Measurements from ENCODE around the gene PPP2R3A. TPM values are rescaled to one million over a fixed set of nuclear protein-coding genes. Genes with fewer than 3 reads are reported as not detected.

PPP2R3A gene
- total and polyA plus RNA-seq, 9 donors: 4.6 to 17.7 (median 12.2) TPM

- Histone ChIP-seq H3K27me3 (no peaks in the 10 kb centered on the region), H3K27ac (no peak overlapping the region), H3K4me1 (ENCODE audit: insufficient read depth) (no peaks in the 10 kb centered on the region), H3K4me3 (no peak overlapping the region), H3K9me3 (no peaks in the 10 kb centered on the region), H3K36me3 (no peaks in the 10 kb centered on the region)
- no peak for DNase-seq
- TF ChIP-seq POLR2A (IDR thresholded peaks at IDR 0.05) (no peak), CTCF (IDR thresholded peaks at IDR 0.05) (no peak), EP300 (IDR thresholded peaks at IDR 0.05) (no peak)
- intact Hi-C loops (cut with DNase I): no loop called here
These were observed 9.5 kb downstream of the PPP2R3A start for GRCh38 chr3:135975053-135975452.

GRCh38 chr3:135975536-135975935 is 10.0 kb downstream of the PPP2R3A start:
- Histone ChIP-seq H3K27ac (no peak overlapping the region), H3K27me3 (no peaks in the 10 kb centered on the region), H3K4me3 (no peak overlapping the region), H3K4me1 (ENCODE audit: insufficient read depth) (no peaks in the 10 kb centered on the region), H3K36me3 (no peaks in the 10 kb centered on the region), H3K9me3 (no peaks in the 10 kb centered on the region)
- 44 to 93% (median 72%) methylated on average over 2 of the region's 2 CpGs for WGBS, 3 donors
- TF ChIP-seq POLR2A (IDR thresholded peaks at IDR 0.05) (no peak), CTCF (IDR thresholded peaks at IDR 0.05) (no peak), EP300 (IDR thresholded peaks at IDR 0.05) (no peak)
- intact Hi-C loops (cut with DNase I): no loop called here
- no peak for DNase-seq

- H3K4me3 ChIP-seq: no peak overlapping the region
- intact Hi-C loops (cut with DNase I): no loop called here
- TF ChIP-seq POLR2A (IDR thresholded peaks at IDR 0.05) (no peak), EP300 (IDR thresholded peaks at IDR 0.05) (no peak)
- no peaks in the 10 kb centered on the region for H3K9me3 ChIP-seq
- WGBS, 3 donors: 83 to 93% (median 87%) methylated on average over 2 of the region's 2 CpGs
- DNase-seq: no peak
- no peaks in the 10 kb centered on the region for H3K36me3 ChIP-seq
- no peaks in the 10 kb centered on the region for H3K27me3 ChIP-seq
- peaks cover 2% of the 10 kb centered on the region for H3K4me1 ChIP-seq (ENCODE audit: insufficient read depth)
- H3K27ac ChIP-seq: no peak overlapping the region
These were observed 14.8 kb downstream of the PPP2R3A start for GRCh38 chr3:135980343-135980742.

- H3K4me1 ChIP-seq (ENCODE audit: insufficient read depth): peaks cover 2% of the 10 kb centered on the region
- no peak overlapping the region for H3K4me3 ChIP-seq
- H3K9me3 ChIP-seq: no peaks in the 10 kb centered on the region
- H3K36me3 ChIP-seq: no peaks in the 10 kb centered on the region
- TF ChIP-seq EP300 (IDR thresholded peaks at IDR 0.05): no peak
- 79 to 90% (median 88%) methylated on average over 4 of the region's 4 CpGs for WGBS, 3 donors
- intact Hi-C loops (cut with DNase I): no loop called here
- no peaks in the 10 kb centered on the region for H3K27me3 ChIP-seq
- H3K27ac ChIP-seq: no peak overlapping the region
- no peak for DNase-seq
These were observed 16.3 kb downstream of the PPP2R3A start for GRCh38 chr3:135981701-135982403.

- intact Hi-C loops (cut with DNase I): no loop called here
- H3K9me3 ChIP-seq: no peaks in the 10 kb centered on the region
- DNase-seq: no peak
- no peak overlapping the region for H3K4me3 ChIP-seq
- no peak overlapping the region for H3K27ac ChIP-seq
- H3K27me3 ChIP-seq: no peaks in the 10 kb centered on the region
- H3K4me1 ChIP-seq (ENCODE audit: insufficient read depth): peaks cover 2% of the 10 kb centered on the region
- 96 to 98% (median 97%) methylated on average over 1 of the region's 1 CpG for WGBS, 3 donors
- TF ChIP-seq POLR2A (IDR thresholded peaks at IDR 0.05): no peak
- no peak for TF ChIP-seq EP300 (IDR thresholded peaks at IDR 0.05)
- TF ChIP-seq CTCF (IDR thresholded peaks at IDR 0.05): no peak
- H3K36me3 ChIP-seq: no peaks in the 10 kb centered on the region
These were observed 16.9 kb downstream of the PPP2R3A start for GRCh38 chr3:135982404-135982761.

Measured in ovary (tissue), 9 donors.